OCI-LY3 (cell line): ENCODE measurements around the gene CSTPP1.
A peak's percentile ranks its signal among the peaks of the same experiment; 100 is the strongest.
"Not testable (repeated sequence)": the region's sequence is repeated elsewhere in the genome, so short reads cannot be mapped to it uniquely, and the experiment has no call there.

Experiments used
- H2AFZ ChIP-seq: fragments of 200-600, 300-600 bp; shearing (Covaris generic); 2 replicates; pipeline ENCODE4 v1.6.0; 2014; ENCODE audit warnings: antibody characterized with exemption, low read depth, low read length
- H3K27ac ChIP-seq: fragments of 200-600, 300-600 bp; sonication (generic); 2 replicates; pipeline ENCODE4 v1.5.1; 2014; ENCODE audit warnings: mild to moderate bottlenecking, low read length, moderate library complexity, mixed read lengths
- H3K27me3 ChIP-seq: fragments of 200-600, 300-600 bp; sonication (generic); 2 replicates; pipeline ENCODE4 v1.6.1; 2014; ENCODE audit warnings: low read depth, low read length, mixed read lengths
- H3K36me3 ChIP-seq: fragments of 200-600, 300-600 bp; sonication (generic); replicated peaks from 2 replicates; pipeline ENCODE3; 2014; ENCODE audit warnings: low read depth, low read length, mixed read lengths
- H3K4me1 ChIP-seq: fragments of 300-600, 200-600 bp; sonication (generic); 2 replicates; pipeline ENCODE4 v1.6.1; 2014; ENCODE audit warnings: low read length, mixed read lengths
- H3K4me2 ChIP-seq: fragments of 200-600, 300-600 bp; sonication (generic); 2 replicates; pipeline ENCODE4 v1.6.1; 2014; ENCODE audit warnings: low read length, mixed read lengths
- H3K4me3 ChIP-seq: fragments of 300-600, 200-600 bp; sonication (generic); 2 replicates; pipeline ENCODE4 v1.5.1; 2014; ENCODE audit warnings: antibody characterized with exemption, mild to moderate bottlenecking, low read length, moderate library complexity
- H3K79me2 ChIP-seq: fragments of 300-600, 200-600 bp; shearing (Covaris generic); 2 replicates; pipeline ENCODE4 v1.6.1; 2014; ENCODE audit warnings: mild to moderate bottlenecking, low read length, mixed read lengths
- H3K9ac ChIP-seq: fragments of 300-600, 200-600 bp; shearing (Covaris generic); 2 replicates; pipeline ENCODE4 v1.6.0; 2014; ENCODE audit warnings: mild to moderate bottlenecking, low read length, moderate library complexity
- H3K9me3 ChIP-seq: fragments of 200-600, 300-600 bp; shearing (Covaris generic); 2 replicates; pipeline ENCODE4 v1.6.1; 2014; ENCODE audit warnings: low read length, mixed read lengths; ENCODE audit not compliant: insufficient read depth
- H4K20me1 ChIP-seq: fragments of 200-600, 300-600 bp; sonication (generic); 2 replicates; pipeline ENCODE4 v1.6.1; 2016; ENCODE audit warnings: low read length, mixed read lengths; ENCODE audit not compliant: insufficient read depth
- EZH2phosphoT487 ChIP-seq: fragments of 200-600 bp; shearing (Covaris generic); IDR thresholded peaks from 2 replicates; pipeline ENCODE4 v1.6.1; 2018; ENCODE audit warnings: antibody characterized with exemption, mixed run types, low read depth
- TF ChIP-seq, protein P1 (sequence below): fragments of 200-600, 300-600 bp; sonication (generic); IDR thresholded peaks from 2 replicates; pipeline ENCODE4 v1.5.1; 2014; ENCODE audit warnings: antibody characterized with exemption, low read length, low read depth

Gene CSTPP1

DNA sequence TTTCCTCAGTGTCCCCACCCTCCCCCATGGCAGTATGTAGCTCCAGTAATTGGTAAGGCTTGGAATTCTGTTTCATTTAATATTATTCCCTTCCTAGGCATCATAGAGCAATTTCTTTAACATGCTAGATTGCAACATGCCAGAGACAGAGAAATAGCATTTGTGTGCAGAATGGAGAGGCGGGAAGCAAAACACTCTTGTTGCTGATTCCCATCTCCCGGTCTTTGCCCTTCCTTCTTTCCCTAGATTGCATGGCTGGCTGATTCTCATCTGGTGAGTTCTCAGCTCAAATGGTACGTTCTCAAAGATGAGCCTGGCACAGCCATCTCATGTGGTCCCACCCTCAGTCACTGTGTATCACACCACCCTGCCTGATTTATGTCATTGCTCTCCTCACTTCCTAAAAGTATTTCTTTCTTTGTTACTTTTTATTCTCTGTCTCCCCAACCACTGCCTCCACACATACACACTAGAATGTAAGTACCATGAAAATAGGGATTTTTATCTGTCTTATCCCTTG lies 173.2 kb downstream of the CSTPP1 start:
- Histone ChIP-seq H3K9me3 (no peaks in the 10 kb centered on the region), H3K27me3 (peaks cover 16% of the 10 kb centered on the region), H3K27ac (peak overlapping the region; percentile 8), H3K4me1 (peaks cover 60% of the 10 kb centered on the region), H2AFZ (no peak overlapping the region), H3K4me3 (peak overlapping the region; percentile 50), H3K4me2 (peak overlapping the region; percentile 61), H3K79me2 (no peaks in the 10 kb centered on the region), H4K20me1 (no peaks in the 10 kb centered on the region), H3K36me3 (no peaks in the 10 kb centered on the region), H3K9ac (peak overlapping the region; percentile 2; the same call in 1 of the 2 replicates)
- TF ChIP-seq, protein P1, sequence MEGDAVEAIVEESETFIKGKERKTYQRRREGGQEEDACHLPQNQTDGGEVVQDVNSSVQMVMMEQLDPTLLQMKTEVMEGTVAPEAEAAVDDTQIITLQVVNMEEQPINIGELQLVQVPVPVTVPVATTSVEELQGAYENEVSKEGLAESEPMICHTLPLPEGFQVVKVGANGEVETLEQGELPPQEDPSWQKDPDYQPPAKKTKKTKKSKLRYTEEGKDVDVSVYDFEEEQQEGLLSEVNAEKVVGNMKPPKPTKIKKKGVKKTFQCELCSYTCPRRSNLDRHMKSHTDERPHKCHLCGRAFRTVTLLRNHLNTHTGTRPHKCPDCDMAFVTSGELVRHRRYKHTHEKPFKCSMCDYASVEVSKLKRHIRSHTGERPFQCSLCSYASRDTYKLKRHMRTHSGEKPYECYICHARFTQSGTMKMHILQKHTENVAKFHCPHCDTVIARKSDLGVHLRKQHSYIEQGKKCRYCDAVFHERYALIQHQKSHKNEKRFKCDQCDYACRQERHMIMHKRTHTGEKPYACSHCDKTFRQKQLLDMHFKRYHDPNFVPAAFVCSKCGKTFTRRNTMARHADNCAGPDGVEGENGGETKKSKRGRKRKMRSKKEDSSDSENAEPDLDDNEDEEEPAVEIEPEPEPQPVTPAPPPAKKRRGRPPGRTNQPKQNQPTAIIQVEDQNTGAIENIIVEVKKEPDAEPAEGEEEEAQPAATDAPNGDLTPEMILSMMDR: no peak
- no peak for TF ChIP-seq EZH2phosphoT487

DNA sequence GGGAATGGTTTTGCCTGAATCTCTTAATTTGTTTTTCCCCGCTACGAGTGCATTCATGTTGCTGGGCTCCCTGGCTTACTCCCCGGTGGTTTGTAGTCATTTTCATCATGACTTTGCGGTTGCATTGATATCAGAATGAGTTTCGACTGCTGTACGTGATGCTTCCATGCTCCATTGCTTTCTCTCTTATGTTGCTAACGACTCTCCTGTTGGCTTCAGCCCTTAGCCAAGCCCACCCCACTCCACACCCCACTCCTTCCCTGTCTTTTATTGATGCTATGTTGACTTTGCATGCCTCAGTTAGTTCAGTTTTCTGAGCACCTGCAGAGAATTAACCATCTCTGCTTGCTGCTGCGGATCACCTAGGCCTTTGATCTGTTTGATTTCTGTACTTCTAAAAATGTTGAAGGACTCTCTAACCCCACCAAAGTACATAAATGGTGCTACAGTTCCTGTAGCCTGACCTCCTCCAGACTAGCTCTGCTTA lies 174.8 kb downstream of the CSTPP1 start:
- H3K36me3 ChIP-seq: no peaks in the 10 kb centered on the region

DNA sequence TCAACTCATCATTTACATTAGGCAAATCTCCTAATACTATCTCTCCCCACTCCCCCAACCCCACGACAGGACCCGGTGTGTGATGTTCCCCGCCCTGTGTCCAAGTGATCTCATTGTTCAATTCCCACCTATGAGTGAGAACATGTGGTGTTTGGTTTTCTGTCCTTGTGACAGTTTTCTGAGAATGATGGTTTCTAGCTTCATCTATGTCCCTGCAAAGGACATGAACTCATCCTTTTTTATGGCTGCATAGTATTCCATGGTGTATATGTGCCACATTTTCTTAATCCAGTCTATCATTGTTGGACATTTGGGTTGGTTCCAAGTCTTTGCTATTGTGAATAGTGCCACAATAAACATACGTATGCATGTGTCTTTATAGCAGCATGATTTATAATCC lies 176.4 kb downstream of the CSTPP1 start:
- H3K79me2 ChIP-seq, H3K9ac ChIP-seq, H3K4me3 ChIP-seq, H3K9me3 ChIP-seq, H3K27ac ChIP-seq, H3K4me2 ChIP-seq, H2AFZ ChIP-seq, H3K36me3 ChIP-seq, H4K20me1 ChIP-seq: not testable (repeated sequence)
- H3K27me3 ChIP-seq: peaks cover 16% of the 10 kb centered on the region
- H3K4me1 ChIP-seq: peaks cover 43% of the 10 kb centered on the region

More for the DNA sequence above, 174.8 kb downstream of the CSTPP1 start:
- Histone ChIP-seq H2AFZ (no peak overlapping the region; the same call in 1 of the 2 replicates), H3K4me1 (peaks cover 50% of the 10 kb centered on the region), H3K27me3 (peaks cover 16% of the 10 kb centered on the region), H3K27ac (peak overlapping the region; percentile 77), H3K79me2 (no peaks in the 10 kb centered on the region), H3K9ac (no peak overlapping the region), H3K4me2 (peak overlapping the region; percentile 61), H3K9me3 (no peaks in the 10 kb centered on the region), H4K20me1 (no peaks in the 10 kb centered on the region), H3K4me3 (peak overlapping the region; percentile 48)
- TF ChIP-seq, protein P1: no peak
- TF ChIP-seq EZH2phosphoT487: 0 out of 2 replicates have a peak, but pooled peaks have one; percentile 38

DNA sequence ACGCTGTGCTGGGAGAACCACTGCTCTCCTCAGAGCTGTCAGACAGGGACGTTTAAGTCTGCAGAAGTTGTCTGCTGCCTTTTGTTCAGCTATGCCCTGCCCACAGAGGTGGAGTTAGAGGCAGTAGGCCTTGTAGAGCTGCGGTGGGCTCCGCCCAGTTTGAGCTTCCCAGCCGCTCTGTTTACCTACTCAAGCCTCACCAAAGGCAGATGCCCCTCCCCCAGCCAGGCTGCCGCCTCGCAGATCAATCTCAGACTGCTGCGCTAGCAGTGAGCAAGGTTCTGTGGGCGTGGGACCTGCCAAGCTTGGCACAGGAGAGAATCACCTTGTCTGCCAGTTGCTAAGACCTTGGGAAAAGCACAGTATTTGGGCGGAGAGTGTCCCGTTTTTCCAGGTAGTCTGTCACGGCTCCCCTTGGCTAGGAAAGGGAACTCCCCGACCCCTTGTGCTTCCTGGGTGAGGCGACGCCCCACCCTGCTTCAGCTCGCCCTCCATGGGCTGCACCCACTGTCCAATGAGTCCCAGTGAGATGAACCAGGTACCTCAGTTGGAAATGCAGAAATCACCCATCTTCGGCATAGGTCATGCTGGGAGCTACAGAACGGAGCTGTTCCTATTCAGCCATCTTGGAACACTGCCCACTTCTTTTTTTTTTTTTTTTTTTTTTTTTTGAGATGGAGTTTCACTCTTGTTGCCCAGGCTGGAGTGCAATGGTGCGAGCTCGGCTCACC lies 182.6 kb downstream of the CSTPP1 start:
- not testable (repeated sequence) for H3K27ac ChIP-seq, H3K4me3 ChIP-seq

DNA sequence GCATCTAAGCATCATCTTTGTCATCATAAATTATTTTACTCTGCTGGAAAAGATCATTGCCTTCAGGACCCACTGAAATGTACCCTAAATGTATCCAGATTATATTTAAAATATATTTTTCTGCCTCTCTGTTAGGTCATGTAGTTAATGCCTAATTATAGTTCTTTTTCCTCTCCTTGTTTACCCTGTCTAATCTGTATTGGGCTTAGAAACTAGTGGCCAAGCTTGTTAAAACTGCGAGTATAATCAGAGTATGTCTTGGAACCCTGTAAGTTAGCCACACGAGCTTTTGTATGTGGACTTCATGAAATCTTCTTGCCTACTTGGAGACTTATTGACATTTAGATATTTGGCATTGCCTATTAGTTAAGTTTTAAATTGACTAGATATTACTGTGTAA lies 184.5 kb downstream of the CSTPP1 start:
- Histone ChIP-seq H2AFZ (no peak overlapping the region), H3K27ac (no peak overlapping the region), H3K4me3 (no peak overlapping the region), H3K9me3 (no peaks in the 10 kb centered on the region), H3K36me3 (no peaks in the 10 kb centered on the region), H3K9ac (no peak overlapping the region), H4K20me1 (no peaks in the 10 kb centered on the region), H3K27me3 (no peaks in the 10 kb centered on the region), H3K79me2 (no peaks in the 10 kb centered on the region), H3K4me2 (no peak overlapping the region), H3K4me1 (no peaks in the 10 kb centered on the region)
- TF ChIP-seq, protein P1: no peak
- no peak for TF ChIP-seq EZH2phosphoT487

More for the DNA sequence above, 182.6 kb downstream of the CSTPP1 start:
- not testable (repeated sequence) for H3K79me2 ChIP-seq, H3K4me1 ChIP-seq, H3K9ac ChIP-seq, H3K36me3 ChIP-seq, H4K20me1 ChIP-seq, H3K27me3 ChIP-seq, H2AFZ ChIP-seq, H3K4me2 ChIP-seq, H3K9me3 ChIP-seq
